SHP77 (cell line): ENCODE measurements around the gene ATP7A.
"Not testable (repeated sequence)": the region's sequence is repeated elsewhere in the genome, so short reads cannot be mapped to it uniquely, and the experiment has no call there.

Experiments used
- DNase-seq, 2 experiments: peaks; one replicate each; lab custom pipeline; 2025; lab: John Stamatoyannopoulos, UW

The ATP7A gene

DNA sequence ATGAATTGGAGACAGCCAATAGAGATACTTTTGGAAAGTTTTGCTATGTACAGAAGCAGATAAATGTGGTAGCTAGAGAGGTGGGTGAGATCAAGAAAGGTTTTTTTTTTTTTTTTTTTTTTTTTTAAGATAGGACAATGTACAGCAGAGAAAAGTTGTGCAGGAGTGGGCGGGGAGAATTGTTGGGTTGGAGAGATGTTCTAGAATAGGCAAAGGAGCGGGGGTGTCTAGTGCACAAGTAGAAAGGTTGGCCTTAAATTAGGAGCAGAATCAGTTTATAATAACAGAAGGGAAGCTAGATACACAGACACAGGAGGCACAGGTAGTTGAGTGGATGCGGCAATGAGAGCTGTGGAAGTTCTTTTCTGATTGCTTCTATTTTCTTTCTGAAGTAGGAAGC is 127.4 kb downstream of the ATP7A start:
- no peak for DNase-seq

- no peak for DNase-seq
Measured at GRCh38 chrX:78042601-78043000, 132.1 kb downstream of the ATP7A start.

GRCh38 chrX:78046362-78046761 is 135.9 kb downstream of the ATP7A start:
- no peak for DNase-seq

DNA sequence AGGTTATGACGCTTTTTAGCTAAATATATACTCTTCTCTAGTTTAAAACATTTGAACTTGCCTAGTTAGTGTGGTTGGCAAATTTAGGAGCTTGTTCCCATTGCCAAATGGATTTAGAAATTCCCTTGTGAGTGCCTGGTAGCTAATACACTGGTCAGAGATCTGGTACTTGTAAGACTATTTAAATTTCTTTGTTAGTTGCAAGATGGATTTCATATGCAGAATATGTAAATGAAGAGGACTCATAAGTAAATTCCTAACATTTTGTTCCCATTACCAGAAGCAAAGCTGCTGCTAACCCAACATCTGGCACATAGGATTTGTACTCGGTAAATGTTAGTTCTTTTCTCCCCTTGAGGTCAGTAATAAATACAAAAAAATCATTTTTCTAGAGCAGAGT is 137.6 kb downstream of the ATP7A start:
- DNase-seq, result no peak

DNA sequence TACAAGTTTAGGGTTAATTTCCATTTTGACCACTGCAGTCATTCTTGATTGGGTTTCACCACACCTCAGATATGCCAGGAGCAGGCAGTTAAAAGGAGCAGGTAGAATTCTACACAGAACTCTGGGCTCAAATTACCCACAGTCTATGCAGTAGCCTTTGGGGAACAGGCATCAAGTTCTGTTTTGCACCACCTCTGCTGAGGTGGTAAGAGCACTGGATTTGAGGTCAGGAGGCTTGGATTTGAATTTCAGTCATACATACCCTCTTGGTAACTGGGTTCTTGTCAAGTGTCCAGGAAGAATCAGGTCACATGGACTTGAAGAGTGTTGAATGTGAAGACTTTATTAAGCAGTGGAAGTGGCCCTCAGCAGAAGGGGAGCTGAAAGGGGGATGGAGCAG is 153.2 kb downstream of the ATP7A start:
- no peak for DNase-seq

- DNase-seq, result no peak
Measured at GRCh38 chrX:78064152-78064551, 153.7 kb downstream of the ATP7A start.

GRCh38 chrX:78064698-78065601 is 154.5 kb downstream of the ATP7A start:
- not testable (repeated sequence) for DNase-seq

- no peak for DNase-seq
Measured at GRCh38 chrX:78066110-78066509, 155.6 kb downstream of the ATP7A start.

DNA sequence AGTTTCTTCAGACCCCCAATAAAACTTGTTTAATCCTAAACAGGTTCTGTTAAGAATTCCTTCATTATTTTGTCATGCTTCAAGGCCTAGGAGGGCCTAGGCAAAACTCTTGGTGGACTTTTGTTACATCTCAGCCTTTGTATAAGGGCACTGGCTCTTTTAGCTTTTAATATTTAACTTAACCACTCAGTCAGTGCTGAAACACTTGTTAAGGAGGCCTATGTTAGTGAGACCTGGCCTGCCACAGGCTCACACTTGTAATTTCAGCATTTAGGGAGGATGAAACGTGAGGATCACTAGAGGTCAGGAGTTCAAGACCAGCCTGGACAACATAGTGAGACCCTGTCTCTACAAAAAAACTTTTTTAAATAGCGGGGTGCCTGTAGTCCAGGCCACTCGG is 160.8 kb downstream of the ATP7A start:
- DNase-seq, result no peak

DNA sequence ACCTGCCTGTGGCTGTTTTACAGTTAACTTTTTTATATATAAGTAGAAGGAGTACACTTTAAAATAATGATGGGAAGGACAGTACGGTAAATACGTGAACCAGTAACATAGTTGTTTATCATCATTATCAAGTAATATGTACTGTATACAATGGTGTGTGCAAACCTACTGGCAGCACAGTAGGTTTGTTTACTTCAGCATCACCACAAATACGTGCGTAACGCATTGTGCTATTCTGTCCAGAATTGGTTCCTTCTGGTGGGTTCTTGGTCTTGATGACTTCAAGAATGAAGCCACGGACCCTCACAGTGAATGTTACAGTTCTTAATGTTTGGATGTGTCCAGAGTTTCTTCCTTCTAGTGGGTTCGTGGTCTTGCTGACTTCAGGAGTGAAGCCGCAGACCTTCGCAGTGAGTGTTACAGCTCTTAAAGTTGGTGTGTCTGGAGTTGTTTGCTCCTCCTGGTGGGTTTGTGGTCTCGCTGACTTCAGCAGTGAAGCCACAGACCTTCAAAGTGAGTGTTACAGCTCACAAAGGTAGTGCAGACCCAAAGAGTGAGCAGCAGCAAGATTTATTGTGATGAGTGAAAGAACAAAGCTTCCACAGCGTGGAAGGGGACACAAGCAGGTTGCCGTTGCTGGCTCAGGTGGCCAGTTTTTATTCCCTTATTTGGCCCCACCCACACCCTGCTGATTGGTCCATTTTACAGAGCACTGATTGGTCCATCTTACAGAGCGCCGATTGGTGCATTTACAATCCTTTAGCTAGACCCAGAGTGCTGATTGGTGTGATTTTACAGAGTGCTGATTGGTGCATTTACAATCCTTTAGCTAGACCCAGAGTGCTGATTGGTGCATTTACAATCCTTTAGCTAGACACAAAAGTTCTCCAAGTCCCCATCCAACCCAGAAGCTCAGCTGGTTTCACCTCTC is 162.9 kb downstream of the ATP7A start:
- DNase-seq, result not testable (repeated sequence)

DNA sequence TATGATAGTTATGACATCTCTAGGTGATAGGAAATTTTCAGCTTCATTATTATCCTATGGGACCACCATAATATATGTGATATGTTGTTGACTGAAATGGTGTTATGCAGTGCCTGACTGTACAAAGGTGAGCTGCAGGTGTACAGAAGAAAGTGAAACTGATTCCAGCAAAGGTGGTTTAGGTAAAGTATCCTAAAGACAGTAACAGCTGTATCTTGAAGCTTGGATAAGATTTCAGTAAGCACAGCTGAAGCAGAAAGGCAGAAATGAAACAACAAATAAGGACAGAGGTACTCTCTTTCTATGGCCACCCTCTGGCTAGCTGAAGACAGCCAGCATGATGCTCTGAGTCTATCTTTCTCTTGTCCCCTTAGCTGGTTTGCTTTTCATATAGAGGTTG is 163.6 kb downstream of the ATP7A start:
- no peak for DNase-seq

DNA sequence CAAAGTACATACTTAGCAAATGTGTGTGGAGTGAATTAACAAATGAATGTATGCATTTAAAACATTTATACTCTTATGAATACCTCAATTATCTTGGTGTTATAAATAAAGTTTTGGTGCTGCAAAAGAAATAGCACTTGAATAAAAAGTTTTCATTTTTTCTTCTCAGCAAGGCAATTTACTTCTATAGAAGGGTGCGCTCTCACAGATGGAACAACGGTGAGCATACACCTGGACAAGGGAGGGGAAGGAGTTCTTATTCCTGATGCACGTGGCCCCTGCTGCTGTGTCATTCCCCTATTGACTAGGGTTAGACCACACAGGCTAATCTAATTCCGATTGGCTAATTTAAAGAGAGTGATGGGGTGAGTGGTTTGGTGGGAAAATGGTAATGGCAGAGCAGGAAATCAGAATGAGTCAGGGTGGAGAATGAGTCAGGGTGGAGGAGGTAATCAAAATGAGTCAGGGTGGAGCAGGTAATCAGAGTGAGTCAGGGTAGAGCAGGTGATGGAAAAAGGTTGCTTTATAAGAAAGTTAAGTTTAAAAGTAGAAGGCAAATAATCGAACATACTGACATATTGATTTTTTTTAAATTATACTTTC is 165.4 kb downstream of the ATP7A start:
- no peak for DNase-seq

- not testable (repeated sequence) for DNase-seq
Measured at GRCh38 chrX:78081413-78081812, 170.9 kb downstream of the ATP7A start.

GRCh38 chrX:78092296-78092695 is 181.8 kb downstream of the ATP7A start:
- DNase-seq, result no peak

DNA sequence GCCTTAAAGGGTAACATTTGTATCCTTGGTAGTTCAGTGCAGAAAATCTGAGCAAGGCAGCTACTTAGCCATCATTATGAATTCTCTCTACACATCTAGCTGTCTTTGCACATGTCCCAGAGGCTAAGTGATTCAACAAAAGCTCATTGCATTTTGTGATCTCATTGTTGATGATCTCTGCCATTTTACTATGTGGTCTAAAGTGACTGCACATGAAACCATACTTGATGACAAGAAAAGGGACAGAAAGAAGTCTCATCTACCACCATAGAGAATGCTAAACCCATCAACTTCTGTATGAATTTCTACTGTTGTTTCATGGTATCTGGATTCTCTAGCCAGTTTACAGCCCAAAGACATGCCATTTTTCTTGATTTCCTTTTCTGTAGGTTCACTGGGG is 187.6 kb downstream of the ATP7A start:
- DNase-seq, result no peak
